ENCODE results near the gene OCA2.

The OCA2 gene

DNA sequence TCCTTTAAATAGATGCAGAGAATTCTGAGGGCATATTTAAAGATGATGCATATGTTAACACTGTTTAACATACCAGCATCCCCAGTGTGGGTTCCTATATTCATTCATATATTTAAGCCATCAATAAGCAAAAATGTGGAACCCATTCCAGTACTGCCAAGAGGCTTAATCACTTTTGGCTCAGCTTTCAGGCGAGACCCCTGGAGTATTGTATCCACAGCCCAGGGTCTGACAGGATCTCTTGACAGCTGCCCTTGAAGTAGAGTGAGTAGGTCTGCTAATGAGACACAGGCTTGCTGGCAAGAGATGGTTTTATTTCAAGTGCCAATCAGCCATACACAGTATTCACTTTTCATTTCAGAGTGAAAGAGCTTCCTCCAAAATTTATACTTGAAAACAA, 367.3 kb downstream of the OCA2 start:
- TF ChIP-seq, protein P1, sequence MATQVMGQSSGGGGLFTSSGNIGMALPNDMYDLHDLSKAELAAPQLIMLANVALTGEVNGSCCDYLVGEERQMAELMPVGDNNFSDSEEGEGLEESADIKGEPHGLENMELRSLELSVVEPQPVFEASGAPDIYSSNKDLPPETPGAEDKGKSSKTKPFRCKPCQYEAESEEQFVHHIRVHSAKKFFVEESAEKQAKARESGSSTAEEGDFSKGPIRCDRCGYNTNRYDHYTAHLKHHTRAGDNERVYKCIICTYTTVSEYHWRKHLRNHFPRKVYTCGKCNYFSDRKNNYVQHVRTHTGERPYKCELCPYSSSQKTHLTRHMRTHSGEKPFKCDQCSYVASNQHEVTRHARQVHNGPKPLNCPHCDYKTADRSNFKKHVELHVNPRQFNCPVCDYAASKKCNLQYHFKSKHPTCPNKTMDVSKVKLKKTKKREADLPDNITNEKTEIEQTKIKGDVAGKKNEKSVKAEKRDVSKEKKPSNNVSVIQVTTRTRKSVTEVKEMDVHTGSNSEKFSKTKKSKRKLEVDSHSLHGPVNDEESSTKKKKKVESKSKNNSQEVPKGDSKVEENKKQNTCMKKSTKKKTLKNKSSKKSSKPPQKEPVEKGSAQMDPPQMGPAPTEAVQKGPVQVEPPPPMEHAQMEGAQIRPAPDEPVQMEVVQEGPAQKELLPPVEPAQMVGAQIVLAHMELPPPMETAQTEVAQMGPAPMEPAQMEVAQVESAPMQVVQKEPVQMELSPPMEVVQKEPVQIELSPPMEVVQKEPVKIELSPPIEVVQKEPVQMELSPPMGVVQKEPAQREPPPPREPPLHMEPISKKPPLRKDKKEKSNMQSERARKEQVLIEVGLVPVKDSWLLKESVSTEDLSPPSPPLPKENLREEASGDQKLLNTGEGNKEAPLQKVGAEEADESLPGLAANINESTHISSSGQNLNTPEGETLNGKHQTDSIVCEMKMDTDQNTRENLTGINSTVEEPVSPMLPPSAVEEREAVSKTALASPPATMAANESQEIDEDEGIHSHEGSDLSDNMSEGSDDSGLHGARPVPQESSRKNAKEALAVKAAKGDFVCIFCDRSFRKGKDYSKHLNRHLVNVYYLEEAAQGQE (IDR thresholded peaks at IDR 0.05; ENCODE audit: insufficient replicate concordance, low read depth): no peak
- no peak for TF ChIP-seq POLR2AphosphoS5 (IDR thresholded peaks at IDR 0.05; ENCODE audit: low read depth)
- no peak for TF ChIP-seq GABPA (IDR thresholded peaks at IDR 0.05; ENCODE audit: low read depth)
- no peak for TF ChIP-seq SPI1 (IDR thresholded peaks at IDR 0.05; ENCODE audit: borderline replicate concordance, low read depth)
- TF ChIP-seq, protein P2, sequence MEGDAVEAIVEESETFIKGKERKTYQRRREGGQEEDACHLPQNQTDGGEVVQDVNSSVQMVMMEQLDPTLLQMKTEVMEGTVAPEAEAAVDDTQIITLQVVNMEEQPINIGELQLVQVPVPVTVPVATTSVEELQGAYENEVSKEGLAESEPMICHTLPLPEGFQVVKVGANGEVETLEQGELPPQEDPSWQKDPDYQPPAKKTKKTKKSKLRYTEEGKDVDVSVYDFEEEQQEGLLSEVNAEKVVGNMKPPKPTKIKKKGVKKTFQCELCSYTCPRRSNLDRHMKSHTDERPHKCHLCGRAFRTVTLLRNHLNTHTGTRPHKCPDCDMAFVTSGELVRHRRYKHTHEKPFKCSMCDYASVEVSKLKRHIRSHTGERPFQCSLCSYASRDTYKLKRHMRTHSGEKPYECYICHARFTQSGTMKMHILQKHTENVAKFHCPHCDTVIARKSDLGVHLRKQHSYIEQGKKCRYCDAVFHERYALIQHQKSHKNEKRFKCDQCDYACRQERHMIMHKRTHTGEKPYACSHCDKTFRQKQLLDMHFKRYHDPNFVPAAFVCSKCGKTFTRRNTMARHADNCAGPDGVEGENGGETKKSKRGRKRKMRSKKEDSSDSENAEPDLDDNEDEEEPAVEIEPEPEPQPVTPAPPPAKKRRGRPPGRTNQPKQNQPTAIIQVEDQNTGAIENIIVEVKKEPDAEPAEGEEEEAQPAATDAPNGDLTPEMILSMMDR (IDR thresholded peaks at IDR 0.05; ENCODE audit: insufficient read depth, low read length): no peak
- Histone ChIP-seq H3K27me3 (ENCODE audit: insufficient read depth, poor library complexity, severe bottlenecking) (no peaks in the 10 kb centered on the region), H3K4me3 (replicated peaks; ENCODE audit: insufficient read depth, low read length) (no peak overlapping the region), H3K27ac (replicated peaks) (no peak overlapping the region)
- no peak for DNase-seq (ENCODE audit: low read depth in 1 of 2, low spot score in 1 of 2)

DNA sequence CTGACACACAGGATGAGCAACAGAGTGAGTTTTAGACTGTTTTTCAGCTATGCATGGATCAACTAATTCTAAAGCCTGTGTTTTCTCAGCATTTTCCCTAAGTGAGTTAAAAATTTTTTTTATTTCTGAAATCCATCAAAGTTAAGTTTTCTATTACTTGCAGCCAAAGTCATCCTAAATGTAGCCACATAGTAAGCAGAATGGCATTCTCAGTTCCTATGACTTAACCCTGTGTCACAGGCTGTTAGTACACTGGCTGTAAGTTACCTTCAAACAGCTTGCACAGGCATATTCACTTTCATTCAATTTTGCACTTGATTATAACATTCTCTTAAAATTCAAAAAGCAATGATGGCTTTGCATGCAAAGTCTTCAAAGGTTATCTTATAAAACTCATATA, 368.2 kb downstream of the OCA2 start:
- Histone ChIP-seq H3K27me3 (ENCODE audit: insufficient read depth, poor library complexity, severe bottlenecking) (no peaks in the 10 kb centered on the region), H3K4me3 (replicated peaks; ENCODE audit: insufficient read depth, low read length) (no peak overlapping the region), H3K27ac (replicated peaks) (no peak overlapping the region)
- no peak for DNase-seq (ENCODE audit: low read depth in 1 of 2, low spot score in 1 of 2)
- TF ChIP-seq GABPA (IDR thresholded peaks at IDR 0.05; ENCODE audit: low read depth): no peak
- TF ChIP-seq POLR2AphosphoS5 (IDR thresholded peaks at IDR 0.05; ENCODE audit: low read depth): no peak
- TF ChIP-seq, protein P2 (IDR thresholded peaks at IDR 0.05; ENCODE audit: insufficient read depth, low read length): no peak
- TF ChIP-seq, protein P1 (IDR thresholded peaks at IDR 0.05; ENCODE audit: insufficient replicate concordance, low read depth): no peak
- no peak for TF ChIP-seq SPI1 (IDR thresholded peaks at IDR 0.05; ENCODE audit: borderline replicate concordance, low read depth)

DNA sequence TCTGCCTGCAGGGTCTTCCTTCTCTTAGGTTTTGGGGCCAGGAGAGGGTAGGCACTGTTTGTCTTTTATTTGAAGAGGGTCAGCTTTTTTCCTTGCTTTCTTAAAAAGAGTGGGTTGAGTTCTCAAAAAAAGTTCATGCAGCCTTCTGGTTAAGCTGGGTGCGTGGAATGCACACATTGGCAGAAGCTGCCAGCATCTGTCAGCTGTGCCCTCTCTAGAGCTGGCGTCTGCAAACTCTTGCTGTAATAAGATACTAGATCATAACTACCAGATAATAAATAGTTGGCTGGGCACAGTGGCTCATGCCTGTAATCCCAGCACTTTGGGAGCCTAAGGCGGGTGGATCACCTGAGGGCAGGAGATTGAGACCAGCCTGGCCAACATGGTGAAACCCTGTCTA, 373.4 kb downstream of the OCA2 start:
- Histone ChIP-seq H3K27ac (replicated peaks) (no peak overlapping the region), H3K27me3 (ENCODE audit: insufficient read depth, poor library complexity, severe bottlenecking) (no peaks in the 10 kb centered on the region), H3K4me3 (replicated peaks; ENCODE audit: insufficient read depth, low read length) (no peak overlapping the region)
- TF ChIP-seq GABPA (IDR thresholded peaks at IDR 0.05; ENCODE audit: low read depth) (no peak), SPI1 (IDR thresholded peaks at IDR 0.05; ENCODE audit: borderline replicate concordance, low read depth) (no peak), POLR2AphosphoS5 (IDR thresholded peaks at IDR 0.05; ENCODE audit: low read depth) (no peak)
- TF ChIP-seq, protein P2 (IDR thresholded peaks at IDR 0.05; ENCODE audit: insufficient read depth, low read length): no peak
- TF ChIP-seq, protein P1 (IDR thresholded peaks at IDR 0.05; ENCODE audit: insufficient replicate concordance, low read depth): no peak
- DNase-seq (ENCODE audit: low read depth in 1 of 2, low spot score in 1 of 2): no peak

All from HL-60 (cell line).